ENCODE data around the gene SPRED1.

DNA sequence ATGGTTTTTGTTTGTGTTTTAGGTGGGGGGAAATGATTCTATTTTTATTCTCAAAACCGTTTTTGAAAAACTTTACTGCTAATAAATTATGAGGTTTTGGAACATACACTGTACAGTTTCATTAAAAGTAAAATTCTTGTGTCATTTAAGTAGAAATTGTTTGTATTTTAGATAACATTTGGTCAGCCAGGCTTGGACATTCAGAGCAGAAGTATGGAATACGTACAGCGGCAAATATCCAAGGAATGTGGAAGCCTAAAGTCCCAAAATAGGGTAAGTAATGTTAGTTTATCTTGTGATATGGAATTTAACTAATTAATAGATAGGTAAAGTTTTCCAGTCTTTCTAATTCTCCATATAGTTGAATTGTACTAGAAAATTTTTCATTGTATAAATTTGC is 96.6 kb downstream of the SPRED1 start:
- TF ChIP-seq ZNF384 (IDR thresholded peaks at IDR 0.05; ENCODE audit: low read depth, low read length): no peak
- no peak for TF ChIP-seq MAZ (CRISPR knock-in tag; conservative IDR thresholded peaks at IDR 0.05 in 1 of 2, IDR thresholded peaks at IDR 0.05 in 1 of 2)
- no peak for TF ChIP-seq PKNOX1 (IDR thresholded peaks at IDR 0.05)
